HG02840 (cell line): ENCODE measurements around the gene NEK3.
"Not testable (repeated sequence)": the region's sequence is repeated elsewhere in the genome, so short reads cannot be mapped to it uniquely, and the experiment has no call there.

Experiments
- ATAC-seq: cut with Tn5 transposase; IDR thresholded peaks from one replicate; pipeline ENCODE4 v1.9.1; 2021; ENCODE audit warnings: mild to moderate bottlenecking, moderate library complexity, moderate number of reproducible peaks; ENCODE audit not compliant: unreplicated experiment, low FRiP score

Gene NEK3

GRCh38 chr13:52171686-52172085, 12.3 kb upstream of the NEK3 start:
- not testable (repeated sequence) for ATAC-seq

GRCh38 chr13:52170828-52171391, 11.5 kb upstream of the NEK3 start:
- not testable (repeated sequence) for ATAC-seq

- no peak for ATAC-seq
Observed at GRCh38 chr13:52169839-52170238, 10.4 kb upstream of the NEK3 start.

GRCh38 chr13:52165411-52165810, 6.0 kb upstream of the NEK3 start:
- ATAC-seq = no peak

GRCh38 chr13:52164989-52165388, 5.6 kb upstream of the NEK3 start:
- no peak for ATAC-seq

GRCh38 chr13:52163878-52164277, 4.5 kb upstream of the NEK3 start:
- ATAC-seq = not testable (repeated sequence)

- ATAC-seq = no peak
Observed at GRCh38 chr13:52162279-52163101, 3.1 kb upstream of the NEK3 start.

GRCh38 chr13:52161181-52161646, 1.8 kb upstream of the NEK3 start:
- no peak for ATAC-seq

GRCh38 chr13:52160506-52160905, 1.1 kb upstream of the NEK3 start:
- no peak for ATAC-seq

- no peak for ATAC-seq
Observed at GRCh38 chr13:52160053-52160452, 656 bp upstream of the NEK3 start.

GRCh38 chr13:52158629-52159158, 703 bp downstream of the NEK3 start:
- ATAC-seq = peak; percentile 30

GRCh38 chr13:52156724-52157261, 2.6 kb downstream of the NEK3 start:
- ATAC-seq = no peak

- ATAC-seq = no peak
Observed at GRCh38 chr13:52155177-52155576, 4.2 kb downstream of the NEK3 start.

GRCh38 chr13:52147225-52147624, 12.2 kb downstream of the NEK3 start:
- ATAC-seq = no peak

GRCh38 chr13:52141299-52141698, 18.1 kb downstream of the NEK3 start:
- ATAC-seq = no peak

GRCh38 chr13:52137489-52137888, 21.9 kb downstream of the NEK3 start:
- ATAC-seq = no peak

GRCh38 chr13:52136763-52137162, 22.6 kb downstream of the NEK3 start:
- ATAC-seq = no peak

- ATAC-seq = no peak
Observed at GRCh38 chr13:52130641-52131040, 28.8 kb downstream of the NEK3 start.

- ATAC-seq = no peak
Observed at GRCh38 chr13:52128714-52129700, 30.4 kb downstream of the NEK3 start, which contains the start of gene NEK5. Gene NEK5 (minus strand): TSS chr13:52129073. CDS start chr13:52127482, 1,591 bp downstream.
